Activated CD8-positive, alpha-beta memory T cell treated with anti-CD3 and anti-CD28 coated beads for 4 hours (primary cell): Measurements from ENCODE around the gene CTSW.

Experiments used
- DNase-seq, 2 donors: peaks; one replicate each; pipeline ENCODE4 v3.0.0-alpha.2; 2020; ENCODE audit warnings: low read depth in 2 of 2

Gene CTSW

DNA sequence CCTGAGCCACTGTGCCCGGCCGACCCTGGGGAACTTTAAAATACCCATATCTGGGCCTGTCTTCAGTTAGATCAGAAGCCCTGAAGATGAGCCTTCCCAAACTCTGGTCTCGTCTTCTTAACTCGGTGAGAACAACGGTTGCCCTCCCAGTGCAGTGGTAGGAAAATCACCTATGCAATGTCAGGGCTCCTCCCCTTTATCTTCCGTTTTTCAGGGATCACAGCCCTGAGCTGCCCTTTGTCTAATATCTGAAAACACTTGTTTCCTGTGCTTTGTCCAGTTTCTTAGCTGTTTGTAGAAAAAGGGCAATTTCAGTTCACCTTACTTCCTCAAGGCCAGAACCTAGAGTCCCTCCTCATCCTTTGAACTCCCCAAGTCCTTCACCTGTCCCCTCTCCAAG is 49.0 kb downstream of the CTSW start:
- no peak for DNase-seq

GRCh38 chr11:65931773-65932557 is 52.3 kb downstream of the CTSW start:
- DNase-seq = no peak

- no peak for DNase-seq
These were observed 52.9 kb downstream of the CTSW start for GRCh38 chr11:65932558-65932919.
